GM19328 (cell line): Measurements from ENCODE around the gene PINK1.

Experiments
- ATAC-seq: cut with Tn5 transposase; IDR thresholded peaks from one replicate; pipeline ENCODE4 v1.9.1; 2021; ENCODE audit warnings: mild to moderate bottlenecking, moderate library complexity; ENCODE audit not compliant: unreplicated experiment

PINK1 gene

GRCh38 chr1:20643080-20643479, 9.8 kb downstream of the PINK1 start:
- no peak for ATAC-seq

- ATAC-seq = no peak
Measured at GRCh38 chr1:20644416-20644815, 11.2 kb downstream of the PINK1 start.

GRCh38 chr1:20645414-20645813, 12.2 kb downstream of the PINK1 start:
- no peak for ATAC-seq

GRCh38 chr1:20648438-20648837, 15.2 kb downstream of the PINK1 start:
- ATAC-seq = no peak

GRCh38 chr1:20648946-20649345, 15.7 kb downstream of the PINK1 start:
- ATAC-seq = no peak

- no peak for ATAC-seq
Measured at GRCh38 chr1:20652300-20652699, 19.0 kb downstream of the PINK1 start.

GRCh38 chr1:20654104-20654690, 20.9 kb downstream of the PINK1 start:
- no peak for ATAC-seq

- ATAC-seq = no peak
Measured at GRCh38 chr1:20657024-20657423, 23.8 kb downstream of the PINK1 start.

GRCh38 chr1:20658166-20658915, 25.1 kb downstream of the PINK1 start:
- no peak for ATAC-seq

GRCh38 chr1:20660363-20660762, 27.1 kb downstream of the PINK1 start:
- no peak for ATAC-seq

GRCh38 chr1:20660847-20661206, 27.6 kb downstream of the PINK1 start:
- no peak for ATAC-seq

- peak; percentile 97 for ATAC-seq
Measured at GRCh38 chr1:20661207-20662109, 28.2 kb downstream of the PINK1 start, which contains the start of gene DDOST. TSS of gene DDOST (minus strand) at chr1:20661369. CDS start at chr1:20661350, 19 bp downstream.

GRCh38 chr1:20662110-20662475, 28.8 kb downstream of the PINK1 start:
- ATAC-seq = no peak

- no peak for ATAC-seq
Measured at GRCh38 chr1:20663365-20663764, 30.1 kb downstream of the PINK1 start.

- ATAC-seq = no peak
Measured at GRCh38 chr1:20663969-20664715, 30.9 kb downstream of the PINK1 start.

- no peak for ATAC-seq
Measured at GRCh38 chr1:20665726-20666125, 32.5 kb downstream of the PINK1 start.

- ATAC-seq = no peak
Measured at GRCh38 chr1:20666146-20666545, 32.9 kb downstream of the PINK1 start.

GRCh38 chr1:20666804-20667203, 33.5 kb downstream of the PINK1 start:
- ATAC-seq = no peak

- ATAC-seq = no peak
Measured at GRCh38 chr1:20668581-20668980, 35.3 kb downstream of the PINK1 start.

- ATAC-seq = no peak
Measured at GRCh38 chr1:20670936-20671335, 37.7 kb downstream of the PINK1 start.

- ATAC-seq = no peak
Measured at GRCh38 chr1:20672265-20672632, 39.0 kb downstream of the PINK1 start.
